CD14-positive monocyte (primary cell): ENCODE measurements around the gene SINHCAF. TPM values are rescaled to one million over a fixed set of nuclear protein-coding genes. Genes with fewer than 3 reads are reported as not detected.

ENCODE experiments used
- DNase-seq, 3 donors: peaks; one replicate each; pipeline ENCODE4 v3.0.0-alpha.2; 2011 to 2022
- H2AFZ ChIP-seq: 2 replicates; pipeline ENCODE4 v1.6.0; 2012; ENCODE audit warnings: mild to moderate bottlenecking, low read depth, low read length, inconsistent platforms; ENCODE audit not compliant: insufficient read depth, poor library complexity, severe bottlenecking
- H3K27ac ChIP-seq, 2 donors: 1 replicate in 1 of 2; 2 replicates in 1 of 2; pipeline ENCODE4 v1.5.1; 2012 to 2013; ENCODE audit warnings: low read length in 2 of 2, control low read depth in 1 of 2, inconsistent platforms in 1 of 2, low read depth in 1 of 2, mild to moderate bottlenecking in 1 of 2
- H3K27me3 ChIP-seq, 2 donors: one replicate each; pipeline versions ENCODE4 v1.6.0 to v1.6.1; 2011 to 2013; ENCODE audit warnings: low read length in 2 of 2; ENCODE audit not compliant: control insufficient read depth in 2 of 2, insufficient read depth in 2 of 2
- H3K36me3 ChIP-seq, 2 donors: replicated peaks in 1 of 2; 1 replicate in 1 of 2; 2 replicates in 1 of 2; pipeline versions ENCODE4 v1.5.1 to v1.6.1; 2012 to 2013; ENCODE audit warnings: low read length in 2 of 2, control low read depth in 1 of 2, inconsistent platforms in 1 of 2, mild to moderate bottlenecking in 1 of 2; ENCODE audit not compliant: insufficient read depth in 2 of 2, control insufficient read depth in 1 of 2
- H3K4me1 ChIP-seq, 2 donors: 1 replicate in 1 of 2; 2 replicates in 1 of 2; pipeline versions ENCODE4 v1.5.1 to v1.6.1; 2012 to 2013; ENCODE audit warnings: low read length in 2 of 2, control low read depth in 1 of 2, inconsistent platforms in 1 of 2, mild to moderate bottlenecking in 1 of 2, moderate library complexity in 1 of 2; ENCODE audit not compliant: insufficient read depth in 2 of 2, control insufficient read depth in 1 of 2
- H3K4me2 ChIP-seq: replicated peaks from 2 replicates; pipeline ENCODE3; 2012; ENCODE audit warnings: low read length, moderate library complexity, mild to moderate bottlenecking; ENCODE audit not compliant: poor library complexity, severe bottlenecking; ENCODE audit errors: extremely low read depth
- H3K4me3 ChIP-seq, 3 experiments: fragments of 200-600 bp in 1 of 3; sonication (generic) in 1 of 3; replicated peaks in 1 of 3; 1 replicate in 2 of 3; 2 replicates in 1 of 3; pipeline ENCODE4 v1.5.1; 2011 to 2013; ENCODE audit warnings: low read length in 3 of 3, mild to moderate bottlenecking in 3 of 3, control low read depth in 2 of 3, low read depth in 2 of 3, inconsistent platforms in 1 of 3, moderate library complexity in 1 of 3
- H3K79me2 ChIP-seq: 2 replicates; pipeline ENCODE4 v1.6.0; 2012; ENCODE audit warnings: mild to moderate bottlenecking, control low read depth, inconsistent platforms, low read length, moderate library complexity; ENCODE audit not compliant: insufficient read depth
- H3K9ac ChIP-seq: 2 replicates; pipeline ENCODE4 v1.6.0; 2017; ENCODE audit warnings: low read length, mild to moderate bottlenecking; ENCODE audit not compliant: insufficient read depth, poor library complexity, severe bottlenecking
- H3K9me3 ChIP-seq, 2 donors: replicated peaks in 1 of 2; 1 replicate in 1 of 2; 2 replicates in 1 of 2; pipeline versions ENCODE4 v1.5.1 to v1.6.1; 2012 to 2013; ENCODE audit warnings: low read length in 2 of 2, control low read depth in 1 of 2; ENCODE audit not compliant: control insufficient read depth in 1 of 2, insufficient read depth in 1 of 2
- H4K20me1 ChIP-seq: 2 replicates; pipeline ENCODE4 v1.6.0; 2012; ENCODE audit warnings: mild to moderate bottlenecking, low read length, control low read depth, moderate library complexity; ENCODE audit not compliant: insufficient read depth
- H3K27ac Mint-ChIP-seq, 7 donors: one replicate each; pipeline ENCODE4 v1.8.0; 2020; ENCODE audit warnings: mild to moderate bottlenecking in 7 of 7, mixed read lengths in 7 of 7, moderate library complexity in 6 of 7, inconsistent platforms in 2 of 7
- H3K27me3 Mint-ChIP-seq, 3 donors: one replicate each; pipeline ENCODE4 v1.8.0; 2021 to 2022; ENCODE audit warnings: low read depth in 3 of 3, mild to moderate bottlenecking in 3 of 3, mixed read lengths in 3 of 3, moderate library complexity in 3 of 3, inconsistent platforms in 1 of 3
- H3K36me3 Mint-ChIP-seq, 2 donors: one replicate each; pipeline ENCODE4 v1.8.0; 2020; ENCODE audit warnings: mixed read lengths in 2 of 2, inconsistent platforms in 1 of 2, mild to moderate bottlenecking in 1 of 2
- H3K4me1 Mint-ChIP-seq: one replicate; pipeline ENCODE4 v1.8.0; 2020; ENCODE audit warnings: mild to moderate bottlenecking, mixed read lengths
- H3K4me3 Mint-ChIP-seq, 2 donors: one replicate each; pipeline ENCODE4 v1.8.0; 2020; ENCODE audit warnings: mild to moderate bottlenecking in 2 of 2, mixed read lengths in 2 of 2, moderate library complexity in 1 of 2
- H3K9me3 Mint-ChIP-seq, 7 donors: one replicate each; pipeline ENCODE4 v1.8.0; 2020 to 2022; ENCODE audit warnings: mixed read lengths in 7 of 7, mild to moderate bottlenecking in 6 of 7, moderate library complexity in 6 of 7, inconsistent platforms in 2 of 7
- WGBS: methylation state at CpG from one replicate; pipeline ENCODE4 v1.1.5; 2013; ENCODE audit warnings: missing lambda C conversion rate; ENCODE audit not compliant: insufficient coverage; 5-methylcytosine and 5-hydroxymethylcytosine counted together
- intact Hi-C, 2 donors: fragments of 100-400 bp; cut with micrococcal nuclease; formaldehyde crosslinking; loops; one replicate each; pipeline versions ENCODE4 v1.15.0 to v1.15.1; 2023
- polyA plus RNA-seq, 3 donors: library from polyadenylated mRNA; depleted of rRNA in 1 of 3; unstranded in 2 of 3; stranded (reverse) in 1 of 3; fragments of 300-500 nt in 2 of 3; fragments of >200 nt in 1 of 3; fragmentation: Illumina TruSeq in 2 of 3; gene quantifications; 1 replicate in 2 of 3; 2 replicates in 1 of 3; pipeline ENCODE4 v1.2.3, GENCODE V29; 2012 to 2021
- TF ChIP-seq, protein P1 (sequence below): fragments of 200-600 bp; IDR thresholded peaks from one replicate; pipeline ENCODE4 v1.8.0; 2022; ENCODE audit warnings: antibody characterized with exemption, mild to moderate bottlenecking

The SINHCAF gene
- polyA plus RNA-seq, 3 donors, result 14.2 to 20.2 (median 20.1) TPM

DNA sequence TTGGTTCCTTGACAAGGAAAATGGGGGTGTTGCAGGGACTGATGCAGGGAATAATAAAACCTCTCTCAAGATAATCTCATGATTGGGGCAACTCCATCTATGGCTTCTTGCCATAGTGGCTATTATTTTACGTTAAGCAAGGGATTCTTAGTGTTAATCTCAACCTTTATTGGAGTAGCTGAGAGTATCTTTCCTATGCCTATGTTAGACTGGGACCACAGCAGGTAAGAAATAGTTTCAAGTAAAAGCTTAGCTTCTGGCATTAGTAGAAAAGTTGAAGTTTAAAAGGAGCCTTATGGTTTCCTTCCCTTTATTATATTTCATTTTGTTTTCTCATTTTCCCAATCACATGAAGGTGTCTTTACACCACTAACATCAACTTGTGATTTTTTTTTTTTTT lies 16.7 kb downstream of the SINHCAF start:
- Histone ChIP-seq H3K9me3 (no peaks in the 10 kb centered on the region), H3K4me3 (no peak overlapping the region), H3K27ac (no peak overlapping the region), H2AFZ (no peak overlapping the region), H3K9ac (no peak overlapping the region), H3K4me2 (no peak overlapping the region), H3K79me2 (peaks cover 100% of the 10 kb centered on the region), H4K20me1 (peaks cover 91% of the 10 kb centered on the region), H3K27me3 (no peaks in the 10 kb centered on the region), H3K4me1 (no peaks in the 10 kb centered on the region), H3K36me3 (peaks cover 8 to 14% of the 10 kb centered on the region in 2 donors)
- WGBS, result no CpG with 5 or more reads among the region's 1 CpG
- H3K27ac Mint-ChIP-seq, result no peak overlapping the region
- peaks cover 3% of the 10 kb centered on the region for H3K4me1 Mint-ChIP-seq
- DNase-seq, result no peak
- H3K27me3 Mint-ChIP-seq, result no peaks in the 10 kb centered on the region
- H3K4me3 Mint-ChIP-seq, result no peak overlapping the region
- no peaks in the 10 kb centered on the region for H3K9me3 Mint-ChIP-seq
- intact Hi-C loops, result no loop called here
- TF ChIP-seq, protein P1, sequence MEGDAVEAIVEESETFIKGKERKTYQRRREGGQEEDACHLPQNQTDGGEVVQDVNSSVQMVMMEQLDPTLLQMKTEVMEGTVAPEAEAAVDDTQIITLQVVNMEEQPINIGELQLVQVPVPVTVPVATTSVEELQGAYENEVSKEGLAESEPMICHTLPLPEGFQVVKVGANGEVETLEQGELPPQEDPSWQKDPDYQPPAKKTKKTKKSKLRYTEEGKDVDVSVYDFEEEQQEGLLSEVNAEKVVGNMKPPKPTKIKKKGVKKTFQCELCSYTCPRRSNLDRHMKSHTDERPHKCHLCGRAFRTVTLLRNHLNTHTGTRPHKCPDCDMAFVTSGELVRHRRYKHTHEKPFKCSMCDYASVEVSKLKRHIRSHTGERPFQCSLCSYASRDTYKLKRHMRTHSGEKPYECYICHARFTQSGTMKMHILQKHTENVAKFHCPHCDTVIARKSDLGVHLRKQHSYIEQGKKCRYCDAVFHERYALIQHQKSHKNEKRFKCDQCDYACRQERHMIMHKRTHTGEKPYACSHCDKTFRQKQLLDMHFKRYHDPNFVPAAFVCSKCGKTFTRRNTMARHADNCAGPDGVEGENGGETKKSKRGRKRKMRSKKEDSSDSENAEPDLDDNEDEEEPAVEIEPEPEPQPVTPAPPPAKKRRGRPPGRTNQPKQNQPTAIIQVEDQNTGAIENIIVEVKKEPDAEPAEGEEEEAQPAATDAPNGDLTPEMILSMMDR, result no peak
- peaks cover 18 to 24% of the 10 kb centered on the region in 2 donors for H3K36me3 Mint-ChIP-seq

DNA sequence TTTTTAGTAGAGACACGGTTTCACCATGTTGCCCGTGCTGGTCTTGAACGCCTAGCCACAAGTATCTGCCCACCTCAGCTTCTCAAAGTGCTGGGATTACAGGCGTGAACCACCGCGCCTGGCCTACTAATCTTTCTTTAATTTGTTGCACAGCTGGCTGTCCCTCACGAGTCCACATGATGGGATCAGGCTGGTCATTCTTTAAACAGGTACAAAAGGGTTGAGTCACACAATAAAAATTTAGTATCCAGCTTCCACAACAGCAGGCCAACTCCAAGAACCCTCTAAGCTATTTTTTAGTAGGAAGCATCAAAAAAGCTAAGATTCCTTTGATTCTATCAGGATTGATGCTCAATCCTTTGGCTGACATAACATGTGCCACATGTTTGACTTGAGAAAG lies 17.8 kb downstream of the SINHCAF start:
- peaks cover 100% of the 10 kb centered on the region for H3K79me2 ChIP-seq
- TF ChIP-seq, protein P1, result no peak
- Mint-ChIP-seq H3K9me3 (no peaks in the 10 kb centered on the region), H3K27me3 (no peaks in the 10 kb centered on the region), H3K27ac (peak overlapping the region in 1 of 7 donors; percentile 26), H3K36me3 (peaks cover 27 to 31% of the 10 kb centered on the region in 2 donors), H3K4me3 (no peak overlapping the region), H3K4me1 (no peaks in the 10 kb centered on the region)
- H3K27ac ChIP-seq, result no peak overlapping the region
- intact Hi-C loops, result no loop called here
- WGBS, result 88% methylated on average over 6 of the region's 7 CpGs
- H3K36me3 ChIP-seq, result peaks cover 16 to 25% of the 10 kb centered on the region in 2 donors
- no peak for DNase-seq
- peaks cover 92% of the 10 kb centered on the region for H4K20me1 ChIP-seq
- no peak overlapping the region for H3K4me3 ChIP-seq
- no peaks in the 10 kb centered on the region for H3K9me3 ChIP-seq
- no peaks in the 10 kb centered on the region for H3K4me1 ChIP-seq
- no peaks in the 10 kb centered on the region for H3K27me3 ChIP-seq
- no peak overlapping the region for H3K9ac ChIP-seq
- no peak overlapping the region for H2AFZ ChIP-seq
- H3K4me2 ChIP-seq, result no peak overlapping the region
